Measurements from ENCODE around the gene PPP1R9B. TPM values are rescaled to one million over a fixed set of nuclear protein-coding genes. Genes with fewer than 3 reads are reported as not detected.

PPP1R9B gene
- total RNA-seq, 1 donor from 2014 or later, result 92.6 TPM

DNA sequence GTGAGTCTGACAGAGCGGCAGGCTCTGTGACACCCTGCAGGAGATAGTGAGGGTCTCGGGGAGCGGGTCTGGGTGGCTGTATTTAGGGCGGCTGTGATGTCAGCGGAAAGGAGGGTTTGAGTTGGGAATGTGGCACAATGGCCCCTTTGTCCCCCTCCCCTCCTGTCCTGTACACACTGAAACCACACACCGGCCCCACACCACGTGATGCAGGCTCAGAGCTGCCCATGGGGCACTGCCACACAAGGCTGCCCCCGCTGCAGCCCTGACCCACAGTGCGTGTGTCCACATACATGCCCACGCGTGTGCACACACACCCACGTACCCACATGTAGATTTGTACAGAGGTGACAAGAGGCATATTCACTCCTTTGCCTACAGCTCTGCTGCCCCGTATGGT, 30.7 kb upstream of the PPP1R9B start:
- no peak overlapping the region for H3K27ac ChIP-seq
- no peak overlapping the region for H3K4me3 ChIP-seq
- DNase-seq (peak; percentile 20), ATAC-seq (no peak)
- TF ChIP-seq, protein P1, sequence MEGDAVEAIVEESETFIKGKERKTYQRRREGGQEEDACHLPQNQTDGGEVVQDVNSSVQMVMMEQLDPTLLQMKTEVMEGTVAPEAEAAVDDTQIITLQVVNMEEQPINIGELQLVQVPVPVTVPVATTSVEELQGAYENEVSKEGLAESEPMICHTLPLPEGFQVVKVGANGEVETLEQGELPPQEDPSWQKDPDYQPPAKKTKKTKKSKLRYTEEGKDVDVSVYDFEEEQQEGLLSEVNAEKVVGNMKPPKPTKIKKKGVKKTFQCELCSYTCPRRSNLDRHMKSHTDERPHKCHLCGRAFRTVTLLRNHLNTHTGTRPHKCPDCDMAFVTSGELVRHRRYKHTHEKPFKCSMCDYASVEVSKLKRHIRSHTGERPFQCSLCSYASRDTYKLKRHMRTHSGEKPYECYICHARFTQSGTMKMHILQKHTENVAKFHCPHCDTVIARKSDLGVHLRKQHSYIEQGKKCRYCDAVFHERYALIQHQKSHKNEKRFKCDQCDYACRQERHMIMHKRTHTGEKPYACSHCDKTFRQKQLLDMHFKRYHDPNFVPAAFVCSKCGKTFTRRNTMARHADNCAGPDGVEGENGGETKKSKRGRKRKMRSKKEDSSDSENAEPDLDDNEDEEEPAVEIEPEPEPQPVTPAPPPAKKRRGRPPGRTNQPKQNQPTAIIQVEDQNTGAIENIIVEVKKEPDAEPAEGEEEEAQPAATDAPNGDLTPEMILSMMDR (IDR thresholded peaks at IDR 0.05), result no peak
- H3K9me3 ChIP-seq, result no peaks in the 10 kb centered on the region
- peaks cover 26% of the 10 kb centered on the region for H3K4me1 ChIP-seq
- intact Hi-C loops (cut with DNase I), result no loop called here
- H3K27me3 ChIP-seq (ENCODE audit: low read depth), result no peaks in the 10 kb centered on the region
- peaks cover 7% of the 10 kb centered on the region for H3K36me3 ChIP-seq

DNA sequence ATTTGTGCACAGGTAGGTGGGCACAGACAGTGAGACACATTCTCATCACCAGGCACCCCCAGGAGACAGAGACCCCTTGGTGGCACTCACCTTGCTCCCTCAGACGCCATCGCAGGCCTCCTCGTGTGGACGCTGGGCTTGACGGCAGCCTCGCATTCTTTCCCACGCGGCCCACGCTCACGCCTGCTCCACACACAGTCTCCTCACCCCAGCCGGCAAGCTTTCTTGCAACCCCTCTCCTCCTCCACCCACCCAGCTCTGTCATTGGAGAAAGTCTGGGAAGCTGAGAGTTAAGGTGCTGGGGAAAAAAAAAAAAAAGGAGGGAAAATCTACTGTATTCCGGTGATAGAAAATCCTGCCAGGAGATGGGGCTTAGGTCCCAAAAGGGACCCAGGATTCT, 30.1 kb upstream of the PPP1R9B start:
- ATAC-seq, result no peak

DNA sequence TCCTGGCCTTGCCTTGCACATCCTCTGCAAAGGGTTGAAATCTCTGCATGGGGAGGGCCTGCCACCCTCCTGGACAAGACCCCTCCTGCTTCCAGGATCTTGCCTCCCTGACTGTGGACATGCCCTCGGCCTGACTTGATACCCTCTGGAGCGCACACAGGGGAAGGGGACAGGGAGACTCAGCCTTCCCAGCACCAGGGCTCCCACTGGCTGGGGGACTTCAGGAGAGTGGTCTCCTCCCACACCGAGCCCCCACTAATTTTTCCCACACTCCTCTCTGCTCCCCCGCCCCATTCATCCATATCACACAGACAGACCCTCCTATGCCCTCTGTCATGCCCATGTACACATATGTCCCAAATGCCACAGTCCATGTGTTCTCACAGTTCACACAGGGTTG, 29.6 kb upstream of the PPP1R9B start:
- TF ChIP-seq, protein P1 (IDR thresholded peaks at IDR 0.05), result no peak
- no peaks in the 10 kb centered on the region for H3K27me3 ChIP-seq (ENCODE audit: low read depth)
- H3K4me1 ChIP-seq, result peaks cover 26% of the 10 kb centered on the region
- intact Hi-C loops (cut with DNase I), result no loop called here
- H3K9me3 ChIP-seq, result no peaks in the 10 kb centered on the region
- no peak overlapping the region for H3K27ac ChIP-seq
- H3K36me3 ChIP-seq, result no peaks in the 10 kb centered on the region
- ATAC-seq (no peak), DNase-seq (peak; percentile 13)
- H3K4me3 ChIP-seq, result no peak overlapping the region

More for the DNA sequence above, 30.1 kb upstream of the PPP1R9B start:
- TF ChIP-seq, protein P1 (IDR thresholded peaks at IDR 0.05), result no peak
- no peaks in the 10 kb centered on the region for H3K27me3 ChIP-seq (ENCODE audit: low read depth)
- intact Hi-C loops (cut with DNase I), result no loop called here
- peaks cover 26% of the 10 kb centered on the region for H3K4me1 ChIP-seq
- H3K4me3 ChIP-seq, result no peak overlapping the region
- H3K36me3 ChIP-seq, result peaks cover 1% of the 10 kb centered on the region
- no peak overlapping the region for H3K27ac ChIP-seq
- H3K9me3 ChIP-seq, result no peaks in the 10 kb centered on the region
- peak; percentile 27 for DNase-seq

DNA sequence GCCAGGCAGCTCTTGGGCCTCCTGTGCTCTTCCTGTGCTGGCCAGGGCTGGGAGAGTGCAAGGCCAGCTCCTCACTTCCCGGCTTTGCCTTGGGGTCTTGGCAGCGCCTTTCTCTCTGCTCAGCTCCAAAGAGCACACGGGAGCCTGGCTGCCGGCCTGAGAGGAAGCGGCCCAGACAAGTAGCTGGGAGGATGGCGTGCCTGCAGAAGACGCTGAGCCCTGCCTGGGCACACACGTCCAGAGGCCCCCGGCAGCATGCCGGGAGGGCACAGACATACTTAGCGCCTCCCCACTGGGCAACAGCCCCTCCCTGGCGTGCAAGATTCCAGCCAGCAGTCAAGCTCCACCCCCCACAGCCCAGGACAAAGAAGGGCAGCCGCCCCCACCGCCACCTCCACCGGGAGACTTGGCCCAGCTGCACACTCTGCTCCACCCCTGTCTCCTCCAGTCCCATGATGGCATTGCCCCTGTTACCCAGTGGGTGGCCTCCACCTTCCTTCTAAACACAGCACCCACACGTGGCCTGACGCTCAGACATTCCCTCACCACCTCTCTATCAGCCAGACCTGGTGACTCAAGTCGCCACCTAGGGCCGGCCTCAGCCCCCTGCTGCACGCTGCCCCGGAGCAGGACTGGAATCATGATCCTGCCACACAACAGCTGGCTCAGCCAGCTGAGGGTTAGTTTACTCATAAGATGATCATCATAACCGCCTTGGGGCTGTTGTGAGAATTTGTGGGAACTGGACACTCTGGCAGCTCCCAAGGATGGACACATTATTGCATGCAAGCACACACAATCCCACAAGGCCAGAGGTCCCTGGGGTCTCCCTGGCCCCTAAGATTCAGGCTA, 27.7 kb upstream of the PPP1R9B start:
- Histone ChIP-seq H3K4me1 (peaks cover 21% of the 10 kb centered on the region), H3K9me3 (no peaks in the 10 kb centered on the region), H3K36me3 (no peaks in the 10 kb centered on the region), H3K27me3 (ENCODE audit: low read depth) (no peaks in the 10 kb centered on the region), H3K27ac (peak overlapping the region; percentile 64), H3K4me3 (peak overlapping the region; percentile 26)
- intact Hi-C loops (cut with DNase I), result no loop called here
- peak; percentile 91 to 92 for ATAC-seq
- TF ChIP-seq, protein P1 (IDR thresholded peaks at IDR 0.05), result peak; percentile 58
- peak; percentile 83 for DNase-seq

DNA sequence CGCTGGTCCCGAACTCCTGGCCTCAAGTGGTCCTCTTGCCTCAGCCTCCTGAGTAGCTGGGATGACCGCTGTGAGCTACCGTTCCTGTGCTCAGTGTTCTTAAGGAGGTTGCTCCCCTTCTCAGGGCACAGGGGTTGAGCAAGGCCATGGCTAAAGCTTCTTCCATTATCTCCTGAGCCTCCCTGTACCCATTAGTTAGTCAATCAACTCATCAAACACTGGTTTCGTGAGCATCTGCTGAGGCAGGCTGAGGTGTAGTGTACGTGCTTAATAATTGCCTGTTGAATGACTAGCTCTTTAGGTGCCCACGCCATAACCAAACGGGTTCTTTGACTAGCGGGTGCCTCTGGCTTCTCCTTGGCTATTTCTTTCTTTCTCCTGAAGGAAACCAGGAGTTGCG, 27.0 kb upstream of the PPP1R9B start:
- TF ChIP-seq, protein P1 (IDR thresholded peaks at IDR 0.05), result no peak
- H3K36me3 ChIP-seq, result no peaks in the 10 kb centered on the region
- ATAC-seq, result no peak
- no peaks in the 10 kb centered on the region for H3K9me3 ChIP-seq
- H3K27ac ChIP-seq, result peak overlapping the region; percentile 64
- intact Hi-C loops (cut with DNase I), result no loop called here
- peaks cover 25% of the 10 kb centered on the region for H3K4me1 ChIP-seq
- no peaks in the 10 kb centered on the region for H3K27me3 ChIP-seq (ENCODE audit: low read depth)
- DNase-seq, result no peak
- peak overlapping the region; percentile 26 for H3K4me3 ChIP-seq
